ENCODE measurements around the gene RALGAPA2. TPM values are rescaled to one million over a fixed set of nuclear protein-coding genes. Genes with fewer than 3 reads are reported as not detected.

Gene RALGAPA2
- total and polyA plus RNA-seq, 10 donors: 1.2 to 55.2 (median 29.4) TPM

DNA sequence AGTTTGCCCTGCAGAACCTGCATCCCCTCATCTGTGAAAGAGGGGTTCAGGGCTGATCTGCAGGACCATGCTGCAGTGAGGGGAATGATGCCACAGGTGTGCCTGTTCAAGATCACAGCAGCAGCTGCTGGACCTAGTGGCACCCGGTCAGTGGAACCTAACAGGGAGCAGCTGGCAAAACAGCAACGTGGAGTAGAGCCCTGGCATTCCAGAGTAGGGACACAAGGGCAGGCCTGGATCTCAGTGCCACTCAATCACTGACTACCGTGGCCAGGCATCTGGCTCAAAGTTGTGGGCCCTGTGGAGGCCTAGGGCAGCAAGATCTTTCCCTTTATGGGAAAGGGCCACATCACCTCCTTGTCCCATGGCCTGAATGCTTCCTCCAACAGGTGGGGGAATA lies 282.4 kb downstream of the RALGAPA2 start:
- 77 to 96% (median 89%) methylated on average over 3 of the region's 3 CpGs for WGBS, 5 donors

DNA sequence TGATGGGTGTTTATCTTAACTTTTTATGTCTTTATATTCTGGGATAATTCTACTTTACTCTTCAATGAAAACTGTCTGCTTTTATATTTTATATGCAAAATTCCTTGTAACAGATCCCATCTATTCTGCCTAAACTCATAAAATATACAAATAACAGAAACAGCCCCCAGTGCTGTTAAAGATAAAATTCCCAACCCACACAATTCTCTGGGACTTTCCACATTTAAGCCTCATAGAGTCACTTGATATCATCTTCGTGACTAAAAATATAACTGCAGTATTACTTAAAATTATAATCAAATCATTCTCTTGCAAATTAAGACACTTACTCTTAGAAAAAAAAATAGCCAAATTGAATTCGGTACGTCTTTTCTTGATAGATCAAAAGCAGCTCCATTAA lies 284.4 kb downstream of the RALGAPA2 start:
- WGBS, 5 donors: 74 to 81% (median 80%) methylated on average over 3 of the region's 3 CpGs
- H3K27me3 ChIP-seq (replicated peaks in 1 of 7): no peaks in the 10 kb centered on the region

More for the DNA sequence above, 282.4 kb downstream of the RALGAPA2 start:
- TF ChIP-seq POLR2AphosphoS5 (IDR thresholded peaks at IDR 0.05) (no peak), POLR2A (IDR thresholded peaks at IDR 0.05) (no peak)
- TF ChIP-seq, protein P1, sequence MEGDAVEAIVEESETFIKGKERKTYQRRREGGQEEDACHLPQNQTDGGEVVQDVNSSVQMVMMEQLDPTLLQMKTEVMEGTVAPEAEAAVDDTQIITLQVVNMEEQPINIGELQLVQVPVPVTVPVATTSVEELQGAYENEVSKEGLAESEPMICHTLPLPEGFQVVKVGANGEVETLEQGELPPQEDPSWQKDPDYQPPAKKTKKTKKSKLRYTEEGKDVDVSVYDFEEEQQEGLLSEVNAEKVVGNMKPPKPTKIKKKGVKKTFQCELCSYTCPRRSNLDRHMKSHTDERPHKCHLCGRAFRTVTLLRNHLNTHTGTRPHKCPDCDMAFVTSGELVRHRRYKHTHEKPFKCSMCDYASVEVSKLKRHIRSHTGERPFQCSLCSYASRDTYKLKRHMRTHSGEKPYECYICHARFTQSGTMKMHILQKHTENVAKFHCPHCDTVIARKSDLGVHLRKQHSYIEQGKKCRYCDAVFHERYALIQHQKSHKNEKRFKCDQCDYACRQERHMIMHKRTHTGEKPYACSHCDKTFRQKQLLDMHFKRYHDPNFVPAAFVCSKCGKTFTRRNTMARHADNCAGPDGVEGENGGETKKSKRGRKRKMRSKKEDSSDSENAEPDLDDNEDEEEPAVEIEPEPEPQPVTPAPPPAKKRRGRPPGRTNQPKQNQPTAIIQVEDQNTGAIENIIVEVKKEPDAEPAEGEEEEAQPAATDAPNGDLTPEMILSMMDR (IDR thresholded peaks at IDR 0.05 in 8 of 11, conservative IDR thresholded peaks at IDR 0.05 in 3 of 11): no peak
- Histone ChIP-seq H3K4me1 (no peaks in the 10 kb centered on the region), H3K27ac (no peak overlapping the region), H3K4me3 (no peak overlapping the region), H3K9me3 (no peaks in the 10 kb centered on the region), H3K27me3 (replicated peaks in 1 of 7) (no peaks in the 10 kb centered on the region), H3K36me3 (peaks cover 0 to 37% (median 0%) of the 10 kb centered on the region in 6 donors)
- DNase-seq: no peak
- intact Hi-C loops (cut with DNase I; ENCODE audit: low total_unique reads): no loop called here

DNA sequence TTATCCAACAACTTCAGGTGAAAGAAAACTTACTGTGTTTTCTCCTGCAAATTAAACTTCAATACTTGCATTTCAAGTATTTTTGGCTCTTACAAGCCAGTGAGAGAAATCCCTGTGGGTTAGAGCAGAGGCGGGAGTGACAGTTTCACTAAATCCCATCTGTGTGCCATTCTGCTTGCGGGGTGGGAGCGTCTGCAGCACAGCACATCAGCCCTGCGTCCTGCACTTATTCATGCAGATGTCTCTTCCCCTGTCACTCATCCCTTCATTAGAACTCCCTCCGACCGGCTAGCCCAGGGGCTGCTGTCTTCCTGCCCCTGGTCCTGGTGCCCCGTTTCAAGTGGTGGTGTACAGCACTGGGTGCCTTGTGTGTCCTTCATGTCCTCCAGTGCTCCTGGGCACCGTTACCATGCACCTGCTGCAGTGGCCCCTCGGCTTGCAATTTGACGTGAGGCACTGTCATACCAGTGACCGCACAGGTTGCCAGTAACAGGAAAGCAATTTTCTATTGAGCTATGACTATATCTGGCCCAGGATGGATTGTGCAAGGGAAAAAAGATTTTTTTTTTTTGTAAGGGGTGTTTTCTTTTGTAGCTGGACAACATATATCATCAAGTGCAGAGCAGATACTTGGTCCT lies 285.1 kb downstream of the RALGAPA2 start:
- TF ChIP-seq POLR2AphosphoS5 (IDR thresholded peaks at IDR 0.05) (peak in 1 of 3 donors; percentile 9), POLR2A (IDR thresholded peaks at IDR 0.05) (no peak)
- Histone ChIP-seq H3K27ac (no peak overlapping the region), H3K9me3 (no peaks in the 10 kb centered on the region), H3K27me3 (replicated peaks in 1 of 7) (no peaks in the 10 kb centered on the region), H3K36me3 (peaks cover 0 to 38% (median 0%) of the 10 kb centered on the region in 6 donors), H3K4me1 (no peaks in the 10 kb centered on the region), H3K4me3 (no peak overlapping the region)
- 83 to 92% (median 90%) methylated on average over 11 of the region's 11 CpGs for whole genome bisulfite sequencing, 5 donors
- intact Hi-C loops (cut with DNase I; ENCODE audit: low total_unique reads): no loop called here
- DNase-seq: no peak

More for the DNA sequence above, 284.4 kb downstream of the RALGAPA2 start:
- TF ChIP-seq POLR2A (IDR thresholded peaks at IDR 0.05) (no peak), POLR2AphosphoS5 (IDR thresholded peaks at IDR 0.05) (no peak)
- TF ChIP-seq, protein P1 (IDR thresholded peaks at IDR 0.05 in 8 of 11, conservative IDR thresholded peaks at IDR 0.05 in 3 of 11): no peak
- no peak for DNase-seq
- Histone ChIP-seq H3K4me3 (no peak overlapping the region), H3K36me3 (peaks cover 0 to 31% (median 0%) of the 10 kb centered on the region in 6 donors), H3K4me1 (no peaks in the 10 kb centered on the region), H3K27ac (no peak overlapping the region), H3K9me3 (no peaks in the 10 kb centered on the region)
- intact Hi-C loops (cut with DNase I; ENCODE audit: low total_unique reads): no loop called here

DNA sequence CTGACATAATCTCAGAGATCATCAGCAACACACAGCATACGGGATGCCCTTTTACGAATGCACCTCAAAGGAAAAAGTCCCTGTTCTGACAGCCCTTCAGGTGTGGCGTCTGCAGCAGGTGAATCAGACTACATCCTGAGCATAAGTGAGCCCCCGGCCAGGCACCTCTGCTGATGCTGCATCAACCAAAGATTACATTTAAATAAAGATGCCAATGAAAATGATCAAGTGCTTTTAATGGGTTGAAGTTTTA lies 285.9 kb downstream of the RALGAPA2 start:
- no peak overlapping the region for H3K4me3 ChIP-seq
- H3K36me3 ChIP-seq: peaks cover 0 to 39% (median 0%) of the 10 kb centered on the region in 6 donors
- H3K4me1 ChIP-seq: no peaks in the 10 kb centered on the region
- no peak for TF ChIP-seq POLR2AphosphoS5 (IDR thresholded peaks at IDR 0.05)
- TF ChIP-seq, protein P1 (IDR thresholded peaks at IDR 0.05 in 8 of 11, conservative IDR thresholded peaks at IDR 0.05 in 3 of 11): no peak
- TF ChIP-seq POLR2A (IDR thresholded peaks at IDR 0.05): no peak
- H3K9me3 ChIP-seq: no peaks in the 10 kb centered on the region
- no peak for DNase-seq
- WGBS, 5 donors: 64 to 90% (median 90%) methylated on average over 4 of the region's 4 CpGs
- H3K27me3 ChIP-seq (replicated peaks in 1 of 7): no peaks in the 10 kb centered on the region
- intact Hi-C loops (cut with DNase I; ENCODE audit: low total_unique reads): no loop called here
- no peak overlapping the region for H3K27ac ChIP-seq

Data from spleen (tissue), 11 donors.